C4-2B (cell line): ENCODE results near the gene ANGPTL1.

Experiments
- ZFX ChIP-seq: fragments of 450-650 bp; IDR thresholded peaks from 2 replicates; pipeline ENCODE4 v1.6.1; 2017
- TF ChIP-seq, protein P1 (sequence below): fragments of 450-650 bp; conservative IDR thresholded peaks from 2 replicates; pipeline ENCODE4 v1.5.1; 2017; ENCODE audit warnings: mild to moderate bottlenecking

DNA sequence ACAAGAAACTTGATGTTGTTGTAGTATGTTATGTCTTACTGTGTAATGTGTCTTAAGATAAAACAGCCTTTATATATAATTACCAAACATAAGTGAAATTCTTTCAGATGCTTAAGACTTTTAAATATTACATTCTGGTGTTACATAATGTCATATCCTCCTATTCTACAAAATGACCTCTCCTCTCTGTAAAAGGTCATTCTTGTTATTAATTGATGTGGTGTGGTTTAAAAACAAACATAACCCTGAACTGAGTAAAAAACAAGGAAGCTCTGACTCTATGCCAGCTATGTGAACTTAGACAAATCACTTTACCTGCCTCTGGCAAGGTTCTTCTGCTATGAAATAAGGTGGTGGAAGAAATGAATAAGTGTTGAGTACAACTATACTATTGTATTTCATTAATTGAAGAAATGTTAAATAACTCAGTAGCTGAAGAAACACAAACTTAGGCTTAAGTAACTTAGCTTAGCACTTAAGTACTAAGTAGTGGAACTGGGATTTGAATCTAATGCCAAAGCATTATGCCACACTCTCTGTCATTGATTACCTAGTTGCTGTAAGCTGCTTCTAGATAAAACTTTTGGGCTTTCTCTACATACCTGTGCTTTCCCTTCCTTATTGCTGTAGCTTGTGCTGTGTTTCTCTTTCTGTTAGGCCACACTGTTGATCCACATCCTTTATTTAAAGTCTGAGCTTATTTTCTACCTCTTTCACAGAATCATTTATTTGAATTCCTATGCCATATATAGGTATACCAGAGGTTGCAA, 859 bp upstream of the ANGPTL1 start:
- TF ChIP-seq, protein P1, sequence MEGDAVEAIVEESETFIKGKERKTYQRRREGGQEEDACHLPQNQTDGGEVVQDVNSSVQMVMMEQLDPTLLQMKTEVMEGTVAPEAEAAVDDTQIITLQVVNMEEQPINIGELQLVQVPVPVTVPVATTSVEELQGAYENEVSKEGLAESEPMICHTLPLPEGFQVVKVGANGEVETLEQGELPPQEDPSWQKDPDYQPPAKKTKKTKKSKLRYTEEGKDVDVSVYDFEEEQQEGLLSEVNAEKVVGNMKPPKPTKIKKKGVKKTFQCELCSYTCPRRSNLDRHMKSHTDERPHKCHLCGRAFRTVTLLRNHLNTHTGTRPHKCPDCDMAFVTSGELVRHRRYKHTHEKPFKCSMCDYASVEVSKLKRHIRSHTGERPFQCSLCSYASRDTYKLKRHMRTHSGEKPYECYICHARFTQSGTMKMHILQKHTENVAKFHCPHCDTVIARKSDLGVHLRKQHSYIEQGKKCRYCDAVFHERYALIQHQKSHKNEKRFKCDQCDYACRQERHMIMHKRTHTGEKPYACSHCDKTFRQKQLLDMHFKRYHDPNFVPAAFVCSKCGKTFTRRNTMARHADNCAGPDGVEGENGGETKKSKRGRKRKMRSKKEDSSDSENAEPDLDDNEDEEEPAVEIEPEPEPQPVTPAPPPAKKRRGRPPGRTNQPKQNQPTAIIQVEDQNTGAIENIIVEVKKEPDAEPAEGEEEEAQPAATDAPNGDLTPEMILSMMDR, result no peak
- TF ChIP-seq ZFX, result no peak
